NCI-H1048 (cell line): ENCODE results near the gene PARP3.
"Not testable (repeated sequence)": the region's sequence is repeated elsewhere in the genome, so short reads cannot be mapped to it uniquely, and the experiment has no call there.

Source experiments
- DNase-seq: peaks from one replicate; lab custom pipeline; 2025; lab: John Stamatoyannopoulos, UW

PARP3 gene

GRCh38 chr3:51986010-51986947 is 44.1 kb downstream of the PARP3 start:
- no peak for DNase-seq

- DNase-seq: no peak
Measured at GRCh38 chr3:51987568-51987967, 45.4 kb downstream of the PARP3 start.

GRCh38 chr3:51988286-51989146 is 46.4 kb downstream of the PARP3 start:
- DNase-seq: no peak

GRCh38 chr3:51990501-51990971 is 48.4 kb downstream of the PARP3 start:
- not testable (repeated sequence) for DNase-seq

- DNase-seq: no peak
Measured at GRCh38 chr3:51992017-51992682, 50.0 kb downstream of the PARP3 start.

GRCh38 chr3:51993657-51994056 is 51.5 kb downstream of the PARP3 start:
- not testable (repeated sequence) for DNase-seq

GRCh38 chr3:51994530-51994929 is 52.4 kb downstream of the PARP3 start:
- no peak for DNase-seq

- peak; percentile 87 for DNase-seq
Measured at GRCh38 chr3:51995346-51996163, 53.4 kb downstream of the PARP3 start, which contains the start of gene RPL29. Gene RPL29, minus strand, starts transcription at chr3:51995895. Its CDS starts 434 bp downstream, at chr3:51995461.

- DNase-seq: no peak
Measured at GRCh38 chr3:51997172-51997571, 55.0 kb downstream of the PARP3 start.

- no peak for DNase-seq
Measured at GRCh38 chr3:51997935-51998596, 55.9 kb downstream of the PARP3 start.
